Adrenal gland (tissue), 12 donors: ENCODE measurements around the gene GRID1. TPM values are rescaled to one million over a fixed set of nuclear protein-coding genes. Genes with fewer than 3 reads are reported as not detected.

ENCODE experiments used
- DNase-seq, 7 donors: peaks; one replicate each; pipeline ENCODE4 v3.0.0-alpha.2; 2019 to 2020
- H3K27ac ChIP-seq, 5 donors: fragments of 200-600 bp; sonication (generic) in 4 of 5; 1 replicate in 3 of 5; 2 replicates in 2 of 5; pipeline versions ENCODE4 v1.5.1 to v1.8.0; 2016 to 2020; ENCODE audit warnings: mild to moderate bottlenecking in 1 of 5
- H3K27me3 ChIP-seq: fragments of 200-600 bp; 2 replicates; pipeline ENCODE4 v1.8.0; 2021
- H3K36me3 ChIP-seq, 2 donors: fragments of 200-600 bp; replicated peaks in 1 of 2; 1 replicate in 1 of 2; 2 replicates in 1 of 2; pipeline versions ENCODE4 v1.5.1 to v1.8.0; 2018 to 2022
- H3K4me1 ChIP-seq, 2 donors: fragments of 200-600 bp; replicated peaks in 1 of 2; 1 replicate in 1 of 2; 2 replicates in 1 of 2; pipeline versions ENCODE4 v1.5.1 to v1.8.0; 2018 to 2021
- H3K4me3 ChIP-seq, 4 donors: fragments of 200-600 bp; sonication (generic) in 3 of 4; one replicate each; pipeline ENCODE4 v1.5.1; 2016 to 2018
- H3K9me3 ChIP-seq, 3 donors: fragments of 200-600 bp; sonication (generic) in 1 of 3; replicated peaks in 1 of 3; 1 replicate in 2 of 3; 2 replicates in 1 of 3; pipeline versions ENCODE4 v1.5.1 to v1.8.0; 2016 to 2021
- CTCF ChIP-seq, 6 experiments: fragments of 450-650 bp in 4 of 6; fragments of 200-600 bp in 2 of 6; sonication (generic) in 1 of 6; IDR thresholded peaks; 1 replicate in 5 of 6; 2 replicates in 1 of 6; pipeline versions ENCODE4 v1.5.1 to v1.8.0; 2016 to 2021; ENCODE audit warnings: antibody characterized with exemption in 6 of 6, mild to moderate bottlenecking in 2 of 6, moderate library complexity in 1 of 6
- POLR2A ChIP-seq, 2 donors: fragments of 450-650 bp; IDR thresholded peaks; one replicate each; pipeline ENCODE4 v1.6.1; 2017; ENCODE audit warnings: antibody characterized with exemption in 2 of 2, mild to moderate bottlenecking in 2 of 2, moderate library complexity in 1 of 2
- WGBS, 4 donors: extraction: QIAGEN DNeasy Blood & Tissue Kit in 2 of 4; methylation state at CpG; one replicate each; pipeline versions ENCODE4 v1.1.5 to v1.1.7; 2013 to 2017; 5-methylcytosine and 5-hydroxymethylcytosine counted together
- intact Hi-C, 2 donors: fragments of 100-400 bp; cut with DNase I; formaldehyde crosslinking; loops; one replicate each; pipeline versions ENCODE4 v1.14.1 to v1.15.0; 2022 to 2023
- polyA plus RNA-seq, 3 donors: library from polyadenylated mRNA; stranded (reverse); fragments of 200-250 nt in 2 of 3; fragments of 350-450 nt in 1 of 3; fragmentation: Illumina TruSeq in 1 of 3; extraction: RNeasy Lipid Tissue Mini Kit (QIAGEN cat#74804) in 1 of 3; gene quantifications; one replicate each; pipeline ENCODE4 v1.2.3, GENCODE V29; 2013 to 2014
- total RNA-seq, 9 donors: library from RNA; depleted of rRNA in 4 of 9; stranded (reverse); fragments of >200 nt in 4 of 9; fragments of 120-200 nt in 1 of 9; fragmentation: NEBNext Ultra II Directional in 1 of 9; extraction: Animal tissue kit (Norgen Biotek cat#: 25700) in 1 of 9; gene quantifications; one replicate each; pipeline versions ENCODE4 v1.1.0 to v1.2.4, GENCODE V29; 2013 to 2023
- donor health status: healthy with polysubstance abuse.
- donor health status: Bipolar disorder and iron deficiency.
- donor health status: DM: yes; HTN: yes; CAD: no.
- donor health status: DM: no; HTN: no; CAD: no.
- donor health status: DM: no; HTN: no; CAD: no.
- donor health status: DM: yes; HTN: yes; CAD: no.

The GRID1 gene
- total and polyA plus RNA-seq, 12 donors: 2.2 to 8.0 (median 4.1) TPM

DNA sequence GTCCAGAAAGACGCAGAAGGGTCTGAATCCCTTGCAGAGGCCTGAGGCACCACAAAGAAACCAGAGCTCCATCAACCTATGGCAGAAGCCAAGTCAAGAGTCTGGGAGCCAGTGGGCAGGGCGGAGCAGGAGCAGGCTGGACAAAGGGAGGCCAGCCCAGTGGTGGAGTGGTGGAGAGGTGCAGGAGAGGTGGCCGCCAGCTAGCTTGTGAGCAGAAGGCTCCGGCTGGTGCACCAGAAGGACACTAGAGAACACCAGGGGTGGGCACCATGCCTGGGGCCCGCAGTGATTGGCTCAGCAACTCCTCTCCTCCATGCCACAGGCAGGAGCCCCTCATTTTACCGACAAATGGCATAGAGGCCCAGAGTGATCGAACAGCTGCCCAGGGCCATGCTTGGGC is 186.6 kb downstream of the GRID1 start:
- intact Hi-C loops: no loop called here
- WGBS, 4 donors: 92 to 100% (median 94%) methylated on average over 2 to 7 of the region's 7 CpGs
- TF ChIP-seq CTCF (IDR thresholded peaks at IDR 0.05) (no peak), POLR2A (IDR thresholded peaks at IDR 0.05) (no peak)

GRCh38 chr10:86179153-86179524 is 187.5 kb downstream of the GRID1 start:
- 42 to 59% (median 53%) methylated on average over 5 to 6 of the region's 6 CpGs for WGBS, 4 donors
- Histone ChIP-seq H3K4me1 (no peaks in the 10 kb centered on the region), H3K4me3 (no peak overlapping the region), H3K27me3 (no peaks in the 10 kb centered on the region), H3K27ac (no peak overlapping the region), H3K36me3 (no peaks in the 10 kb centered on the region), H3K9me3 (no peaks in the 10 kb centered on the region)
- intact Hi-C loops: no loop called here
- TF ChIP-seq POLR2A (IDR thresholded peaks at IDR 0.05) (no peak), CTCF (IDR thresholded peaks at IDR 0.05) (no peak)
- peak in 1 of 7 donors; percentile 36 for DNase-seq

More for the DNA sequence above, 186.6 kb downstream of the GRID1 start:
- no peak for DNase-seq
- Histone ChIP-seq H3K4me3 (no peak overlapping the region), H3K9me3 (no peaks in the 10 kb centered on the region), H3K36me3 (no peaks in the 10 kb centered on the region), H3K27me3 (no peaks in the 10 kb centered on the region), H3K4me1 (no peaks in the 10 kb centered on the region), H3K27ac (no peak overlapping the region)

- Histone ChIP-seq H3K27ac (no peak overlapping the region), H3K9me3 (no peaks in the 10 kb centered on the region), H3K36me3 (no peaks in the 10 kb centered on the region), H3K27me3 (no peaks in the 10 kb centered on the region), H3K4me3 (no peak overlapping the region), H3K4me1 (no peaks in the 10 kb centered on the region)
- intact Hi-C loops: no loop called here
- no peak for TF ChIP-seq CTCF (IDR thresholded peaks at IDR 0.05)
- no peak for TF ChIP-seq POLR2A (IDR thresholded peaks at IDR 0.05)
- WGBS, 4 donors: 65 to 76% (median 66%) methylated on average over 8 to 11 of the region's 11 CpGs
- DNase-seq: peak in 1 of 7 donors; percentile 5
These were observed 188.0 kb downstream of the GRID1 start for GRCh38 chr10:86178401-86179152.

- no peak for TF ChIP-seq POLR2A (IDR thresholded peaks at IDR 0.05)
- TF ChIP-seq CTCF (IDR thresholded peaks at IDR 0.05): no peak
- 82 to 93% (median 90%) methylated on average over 11 of the region's 11 CpGs for WGBS, 4 donors
- H3K4me1 ChIP-seq: no peaks in the 10 kb centered on the region
- no peaks in the 10 kb centered on the region for H3K36me3 ChIP-seq
- no peaks in the 10 kb centered on the region for H3K9me3 ChIP-seq
- no peak overlapping the region for H3K27ac ChIP-seq
- intact Hi-C loops: no loop called here
- H3K27me3 ChIP-seq: no peaks in the 10 kb centered on the region
- H3K4me3 ChIP-seq: no peak overlapping the region
- no peak for DNase-seq
These were observed 188.9 kb downstream of the GRID1 start for GRCh38 chr10:86177537-86178155.
